Endothelial cell of umbilical vein (primary cell): ENCODE data around the gene TMEM87B. TPM values are rescaled to one million over a fixed set of nuclear protein-coding genes. Genes with fewer than 3 reads are reported as not detected.

Experiments
- BruUV-seq: library from RNA; stranded (reverse); fragments of 400-500 nt; replicated peaks from 2 replicates; lab custom pipeline; 2021; lab: Mats Ljungman, UMichigan
- CTCF ChIA-PET: fragments of 300-600, 350-600 bp; sonication (Branson Sonifier 250); formaldehyde crosslinking; loops from one replicate; lab custom pipeline; 2021; ENCODE audit warnings: antibody characterized with exemption, inconsistent platforms; lab: Charles Lee
- POLR2A ChIA-PET: fragments of 300-600, 350-600 bp; sonication (Branson Sonifier 250); formaldehyde crosslinking; loops from one replicate; lab custom pipeline; 2021; ENCODE audit warnings: antibody characterized with exemption, inconsistent platforms; lab: Charles Lee
- DNase-seq: peaks from one replicate; pipeline ENCODE4 v3.0.0-alpha.2; 2011; ENCODE audit warnings: low read depth, low spot score
- FAIRE-seq: peaks from 2 replicates; lab custom pipeline; 2011; peaks lifted over from hg19 to GRCh38; lab: Jason Lieb, UNC
- H2AFZ ChIP-seq: 2 replicates; pipeline ENCODE4 v1.6.0; 2012; ENCODE audit warnings: low read depth, low read length, control low read depth, inconsistent platforms
- H3K27ac ChIP-seq: 2 replicates; pipeline ENCODE4 v1.5.1; 2011; ENCODE audit warnings: low read depth, mild to moderate bottlenecking, control low read depth, low read length, moderate library complexity; ENCODE audit not compliant: insufficient read depth
- H3K27me3 ChIP-seq, 2 experiments: 2 replicates each; pipeline versions ENCODE4 v1.6.0 to v1.6.1; 2011; ENCODE audit warnings: low read length in 2 of 2, mixed read lengths in 1 of 2; ENCODE audit not compliant: control insufficient read depth in 2 of 2, insufficient read depth in 2 of 2
- H3K36me3 ChIP-seq, 2 experiments: 2 replicates in 1 of 2; 3 replicates in 1 of 2; pipeline ENCODE4 v1.5.1; 2011; ENCODE audit warnings: low read length in 2 of 2, mild to moderate bottlenecking in 1 of 2, moderate library complexity in 1 of 2; ENCODE audit not compliant: control insufficient read depth in 2 of 2, insufficient read depth in 2 of 2; ENCODE audit errors: extremely low read depth in 1 of 2
- H3K4me1 ChIP-seq: 3 replicates; pipeline ENCODE4 v1.5.1; 2011; ENCODE audit warnings: mild to moderate bottlenecking, low read length; ENCODE audit not compliant: control insufficient read depth, insufficient read depth; ENCODE audit errors: extremely low read depth
- H3K4me2 ChIP-seq: 2 replicates; pipeline ENCODE4 v1.6.1; 2011; ENCODE audit warnings: low read length, control low read depth, mixed read lengths; ENCODE audit not compliant: insufficient read depth
- H3K4me3 ChIP-seq, 3 experiments: fragments of 200-600 bp in 1 of 3; sonication (generic), shearing (Covaris generic) in 1 of 3; replicated peaks in 1 of 3; 2 replicates each; pipeline ENCODE4 v1.5.1; 2011 to 2016; ENCODE audit warnings: control low read depth in 3 of 3, low read length in 3 of 3, mild to moderate bottlenecking in 2 of 3, inconsistent platforms in 1 of 3, low read depth in 1 of 3, moderate library complexity in 1 of 3; ENCODE audit not compliant: insufficient read depth in 1 of 3
- H3K79me2 ChIP-seq: 2 replicates; pipeline ENCODE4 v1.6.0; 2012; ENCODE audit warnings: low read length, inconsistent platforms; ENCODE audit not compliant: control insufficient read depth, insufficient read depth
- H3K9ac ChIP-seq: replicated peaks from 2 replicates; pipeline ENCODE3; 2011; ENCODE audit warnings: low read length, control low read depth; ENCODE audit not compliant: insufficient read depth; ENCODE audit errors: extremely low read depth
- H3K9me1 ChIP-seq: replicated peaks from 3 replicates; pipeline ENCODE4 v1.6.0; 2011; ENCODE audit warnings: mild to moderate bottlenecking, low read length; ENCODE audit not compliant: control insufficient read depth, insufficient read depth; ENCODE audit errors: extremely low read depth
- H3K9me3 ChIP-seq: replicated peaks from 2 replicates; pipeline ENCODE4 v1.5.1; 2012; ENCODE audit warnings: low read length, inconsistent platforms; ENCODE audit not compliant: control insufficient read depth, insufficient read depth
- H4K20me1 ChIP-seq: replicated peaks from 2 replicates; pipeline ENCODE3; 2011; ENCODE audit warnings: mild to moderate bottlenecking, low read length; ENCODE audit not compliant: control insufficient read depth, insufficient read depth; ENCODE audit errors: extremely low read depth
- EZH2 ChIP-seq: IDR thresholded peaks from 2 replicates; pipeline ENCODE4 v1.6.1; 2012; ENCODE audit warnings: borderline replicate concordance, low read depth, mild to moderate bottlenecking, moderate library complexity, low read length, inconsistent platforms; ENCODE audit not compliant: severe bottlenecking
- FOS ChIP-seq: IDR thresholded peaks from 2 replicates; pipeline ENCODE4 v1.6.1; 2011; ENCODE audit warnings: mild to moderate bottlenecking, low read length, moderate library complexity, borderline replicate concordance; ENCODE audit not compliant: insufficient read depth
- GATA2 ChIP-seq: IDR thresholded peaks from 2 replicates; pipeline ENCODE4 v1.7.0; 2011; ENCODE audit warnings: low read depth, mild to moderate bottlenecking, moderate library complexity, mixed read lengths, low read length; ENCODE audit not compliant: insufficient read length, insufficient read depth
- JUN ChIP-seq: IDR thresholded peaks from 2 replicates; pipeline ENCODE4 v1.6.1; 2011; ENCODE audit warnings: borderline replicate concordance, low read depth; ENCODE audit not compliant: insufficient read length, insufficient read depth
- MYC ChIP-seq: IDR thresholded peaks from one replicate; pipeline ENCODE4 v1.6.1; 2011; ENCODE audit warnings: mild to moderate bottlenecking, low read depth, low read length
- POLR2A ChIP-seq: IDR thresholded peaks from 2 replicates; pipeline ENCODE4 v1.6.1; 2012; ENCODE audit warnings: low read depth, mild to moderate bottlenecking, control low read depth, low read length
- POLR2AphosphoS5 ChIP-seq: IDR thresholded peaks from 2 replicates; pipeline ENCODE4 v1.6.1; 2012; ENCODE audit warnings: low read depth, mild to moderate bottlenecking, control low read depth, low read length, moderate library complexity; ENCODE audit not compliant: insufficient read depth
- dilution Hi-C: fragments of 300-500 bp; cut with MboI; formaldehyde crosslinking; loops from one replicate; pipeline ENCODE4 v1.15.0; 2019; ENCODE audit warnings: low sequenced_read_pairs; ENCODE audit not compliant: extremely low pct_ligation_motif_present
- intact Hi-C: fragments of 100-400 bp; cut with micrococcal nuclease; formaldehyde crosslinking; loops from one replicate; pipeline ENCODE4 v1.10.0; 2022
- polyA plus RNA-seq, 4 experiments: library from polyadenylated mRNA; depleted of rRNA in 3 of 4; stranded (reverse) in 3 of 4; unstranded in 1 of 4; fragments of >200 nt; gene quantifications; 2 replicates each; pipeline versions ENCODE4 v1.2.1 to v1.2.3, GENCODE V29; 2011 to 2012; ENCODE audit warnings: missing spikeins in 1 of 4
- total RNA-seq: library from RNA; stranded (reverse); gene quantifications from 2 replicates; pipeline ENCODE4 v1.2.3, GENCODE V29; 2021
- TF ChIP-seq, protein P1 (sequence below): IDR thresholded peaks from 2 replicates; pipeline ENCODE4 v1.6.1; 2011; ENCODE audit not compliant: insufficient read depth, insufficient read length
- TF ChIP-seq, protein P2 (sequence below), 2 donors: IDR thresholded peaks; 1 replicate in 1 of 2; 2 replicates in 1 of 2; pipeline ENCODE4 v1.5.1; 2011; ENCODE audit warnings: low read length in 2 of 2, mild to moderate bottlenecking in 2 of 2, moderate library complexity in 2 of 2, control low read depth in 1 of 2, inconsistent platforms in 1 of 2, low read depth in 1 of 2; ENCODE audit not compliant: insufficient read depth in 1 of 2; ENCODE audit errors: extremely low read depth in 1 of 2

The TMEM87B gene
- total and polyA plus RNA-seq, 2 donors (not counting 3 experiments of a cell fraction or from before 2014, with no cell fraction given): 17.6 to 21.5 TPM

DNA sequence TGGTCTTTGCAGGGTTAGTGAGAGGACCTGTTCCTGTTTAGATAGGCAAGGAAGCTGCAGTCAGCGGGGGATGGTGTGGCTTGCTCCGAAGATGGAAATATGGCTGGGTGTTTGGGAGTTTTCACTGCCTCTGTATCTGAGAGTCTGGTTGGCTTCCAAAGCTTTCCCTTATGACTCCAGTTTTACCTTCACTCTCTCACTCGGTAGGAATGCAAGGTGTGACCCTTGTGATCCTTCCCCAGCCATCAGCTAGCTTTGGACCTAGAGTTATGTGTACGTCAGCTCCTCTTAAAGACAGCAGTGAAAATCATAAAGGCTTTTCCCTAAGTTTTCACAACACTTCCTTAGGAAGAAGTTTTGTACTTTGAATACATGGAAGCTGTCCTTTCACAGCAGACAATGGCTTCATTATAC, 35.5 kb upstream of the TMEM87B start:
- H3K9me1 ChIP-seq: no peaks in the 10 kb centered on the region
- H4K20me1 ChIP-seq: no peaks in the 10 kb centered on the region
- intact Hi-C loops: no loop called here
- H3K9ac ChIP-seq: no peak overlapping the region
- no peak overlapping the region for H3K4me2 ChIP-seq
- no TSS peak for BruUV-seq
- no peak overlapping the region for H3K4me3 ChIP-seq
- ChIA-PET CTCF (interaction anchor here (0.7 to 2.0 kb wide), 6 partner anchors 9 to 122 kb away, joined by 3 to 5 read pairs (median 4); no protein-coding TSS in a partner anchor), POLR2A (no interaction called here)
- dilution Hi-C loops: no loop called here
- no peak overlapping the region for H3K27ac ChIP-seq
- H3K4me1 ChIP-seq: peaks cover 7% of the 10 kb centered on the region
- no peaks in the 10 kb centered on the region for H3K27me3 ChIP-seq
- DNase-seq (no peak), FAIRE-seq (no peak)
- no peaks in the 10 kb centered on the region for H3K9me3 ChIP-seq
- TF ChIP-seq, protein P1, sequence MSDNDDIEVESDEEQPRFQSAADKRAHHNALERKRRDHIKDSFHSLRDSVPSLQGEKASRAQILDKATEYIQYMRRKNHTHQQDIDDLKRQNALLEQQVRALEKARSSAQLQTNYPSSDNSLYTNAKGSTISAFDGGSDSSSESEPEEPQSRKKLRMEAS: no peak
- TF ChIP-seq GATA2 (no peak), MYC (no peak), POLR2A (no peak), EZH2 (no peak), POLR2AphosphoS5 (no peak), FOS (no peak), JUN (no peak)
- TF ChIP-seq, protein P2, sequence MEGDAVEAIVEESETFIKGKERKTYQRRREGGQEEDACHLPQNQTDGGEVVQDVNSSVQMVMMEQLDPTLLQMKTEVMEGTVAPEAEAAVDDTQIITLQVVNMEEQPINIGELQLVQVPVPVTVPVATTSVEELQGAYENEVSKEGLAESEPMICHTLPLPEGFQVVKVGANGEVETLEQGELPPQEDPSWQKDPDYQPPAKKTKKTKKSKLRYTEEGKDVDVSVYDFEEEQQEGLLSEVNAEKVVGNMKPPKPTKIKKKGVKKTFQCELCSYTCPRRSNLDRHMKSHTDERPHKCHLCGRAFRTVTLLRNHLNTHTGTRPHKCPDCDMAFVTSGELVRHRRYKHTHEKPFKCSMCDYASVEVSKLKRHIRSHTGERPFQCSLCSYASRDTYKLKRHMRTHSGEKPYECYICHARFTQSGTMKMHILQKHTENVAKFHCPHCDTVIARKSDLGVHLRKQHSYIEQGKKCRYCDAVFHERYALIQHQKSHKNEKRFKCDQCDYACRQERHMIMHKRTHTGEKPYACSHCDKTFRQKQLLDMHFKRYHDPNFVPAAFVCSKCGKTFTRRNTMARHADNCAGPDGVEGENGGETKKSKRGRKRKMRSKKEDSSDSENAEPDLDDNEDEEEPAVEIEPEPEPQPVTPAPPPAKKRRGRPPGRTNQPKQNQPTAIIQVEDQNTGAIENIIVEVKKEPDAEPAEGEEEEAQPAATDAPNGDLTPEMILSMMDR (IDR thresholded peaks at IDR 0.05; ENCODE audit: extremely low read depth in 1 of 2, insufficient read depth in 1 of 2, low read depth in 1 of 2, low read length in 2 of 2): no peak
- H2AFZ ChIP-seq: no peak overlapping the region
- peaks cover 10 to 14% of the 10 kb centered on the region in 2 experiments for H3K36me3 ChIP-seq
- H3K79me2 ChIP-seq: no peaks in the 10 kb centered on the region
